DOHH2 (cell line): ENCODE measurements around the gene GOLGA8J.

ENCODE experiments used
- CTCF ChIP-seq: fragments of 200-600 bp; sonication (generic); IDR thresholded peaks from one replicate; pipeline ENCODE4 v1.5.1; 2014; ENCODE audit warnings: antibody characterized with exemption, mild to moderate bottlenecking, low read depth, low read length; ENCODE audit not compliant: poor library complexity, severe bottlenecking
- EZH2phosphoT487 ChIP-seq: fragments of 200-600 bp; sonication (generic); IDR thresholded peaks from 2 replicates; pipeline ENCODE4 v1.6.1; 2017; ENCODE audit warnings: borderline replicate concordance, mild to moderate bottlenecking, antibody characterized with exemption, low read length, moderate library complexity, mixed read lengths

DNA sequence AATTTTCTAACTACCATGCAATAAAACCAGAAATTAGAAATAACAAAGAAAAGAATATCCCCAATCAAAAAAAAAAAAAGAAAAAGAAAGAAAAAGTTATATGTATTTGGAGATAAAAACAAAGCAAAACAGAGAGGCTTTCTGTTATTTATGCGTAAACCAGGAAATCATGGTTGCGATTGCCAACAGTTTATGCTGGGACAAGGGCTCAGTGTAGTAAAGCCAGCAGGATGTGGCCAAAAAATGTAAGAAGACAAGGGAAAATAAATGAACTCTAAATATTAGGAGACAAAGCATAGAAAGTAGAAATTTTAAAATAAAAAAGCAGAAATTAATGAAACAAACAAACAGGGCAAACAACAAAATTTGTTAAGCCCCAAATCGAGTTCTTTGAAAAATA lies 27.2 kb upstream of the GOLGA8J start:
- no peak for TF ChIP-seq CTCF
- TF ChIP-seq EZH2phosphoT487, result no peak
